ENCODE data around the gene SHISA9. TPM values are rescaled to one million over a fixed set of nuclear protein-coding genes. Genes with fewer than 3 reads are reported as not detected.

The SHISA9 gene
- total RNA-seq, 1 donor from 2014 or later: 96.6 TPM

DNA sequence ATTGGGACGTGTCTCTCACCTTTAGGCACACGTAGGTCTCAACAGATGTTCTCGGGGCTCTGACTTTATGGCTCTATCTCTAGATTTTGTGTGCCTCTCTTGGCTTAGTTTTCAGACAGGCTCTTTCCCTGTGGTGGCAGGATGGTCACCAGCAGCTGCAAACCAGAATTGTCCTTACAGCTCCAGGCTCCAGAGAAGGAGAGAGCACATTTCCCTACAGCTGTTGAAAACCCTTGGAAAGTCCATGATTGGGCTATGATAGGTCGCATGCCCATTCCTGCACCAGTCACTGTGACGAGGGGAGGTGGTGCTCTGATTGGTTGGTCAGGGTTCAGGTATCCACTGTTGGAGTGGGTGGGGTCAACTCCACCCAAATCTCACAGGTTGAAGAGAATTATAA lies 41.5 kb downstream of the SHISA9 start:
- Mint-ChIP-seq H3K27ac (ENCODE audit: unreplicated experiment) (peak overlapping the region; percentile 50), H3K4me3 (ENCODE audit: unreplicated experiment) (no peak overlapping the region), H3K4me1 (ENCODE audit: low read depth, unreplicated experiment) (peaks cover 29% of the 10 kb centered on the region), H3K9me3 (ENCODE audit: unreplicated experiment) (peaks cover 6% of the 10 kb centered on the region), H3K27me3 (ENCODE audit: unreplicated experiment) (peaks cover 3% of the 10 kb centered on the region), H3K36me3 (ENCODE audit: unreplicated experiment) (peaks cover 5% of the 10 kb centered on the region)
- TF ChIP-seq CTCF (IDR thresholded peaks at IDR 0.05; ENCODE audit: partially characterized antibody, unreplicated experiment): no peak
- DNase-seq: no peak

DNA sequence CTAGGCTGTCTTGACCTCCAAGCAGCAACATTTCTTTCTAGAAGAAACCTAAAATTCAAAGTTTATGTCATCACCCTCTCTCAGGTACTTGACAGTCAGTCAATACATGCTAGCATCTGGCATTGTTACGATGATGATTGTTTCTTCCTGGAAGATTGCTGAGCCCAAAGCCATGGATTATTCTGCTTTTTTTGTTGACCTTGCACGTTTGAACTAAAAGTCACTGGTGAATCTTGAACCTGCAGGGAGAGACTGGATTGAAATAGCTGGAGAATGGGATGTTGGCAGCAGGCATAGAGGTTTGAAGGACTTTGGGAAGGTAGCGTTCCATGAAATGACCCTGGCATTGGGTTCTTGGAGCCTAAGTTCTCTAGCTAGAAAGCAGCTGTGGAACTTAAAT lies 42.9 kb downstream of the SHISA9 start:
- TF ChIP-seq CTCF (IDR thresholded peaks at IDR 0.05; ENCODE audit: partially characterized antibody, unreplicated experiment): no peak
- peaks cover 6% of the 10 kb centered on the region for H3K9me3 Mint-ChIP-seq (ENCODE audit: unreplicated experiment)
- DNase-seq: no peak
- no peak overlapping the region for H3K27ac Mint-ChIP-seq (ENCODE audit: unreplicated experiment)
- no peaks in the 10 kb centered on the region for H3K36me3 Mint-ChIP-seq (ENCODE audit: unreplicated experiment)
- H3K4me1 Mint-ChIP-seq (ENCODE audit: low read depth, unreplicated experiment): peaks cover 29% of the 10 kb centered on the region
- no peak overlapping the region for H3K4me3 Mint-ChIP-seq (ENCODE audit: unreplicated experiment)
- no peaks in the 10 kb centered on the region for H3K27me3 Mint-ChIP-seq (ENCODE audit: unreplicated experiment)

DNA sequence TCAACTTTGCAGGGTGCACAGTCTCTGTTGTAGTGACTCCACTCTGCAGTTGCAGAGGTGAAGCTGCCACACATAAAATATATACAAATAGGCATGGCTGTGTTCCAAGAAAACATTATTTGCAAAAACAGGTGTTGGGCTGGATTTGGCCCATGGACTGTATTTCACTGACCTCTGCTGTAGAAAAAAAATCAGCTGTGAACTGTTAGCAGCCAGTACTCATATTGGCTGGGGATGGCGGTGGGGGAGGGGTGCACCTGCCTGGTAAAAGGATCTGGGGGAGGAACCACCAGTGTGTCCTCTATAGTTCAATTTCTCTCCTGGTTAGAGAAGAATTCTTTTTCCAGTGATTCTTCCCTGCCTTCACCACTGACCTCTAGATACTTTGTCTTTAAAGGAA lies 50.0 kb downstream of the SHISA9 start:
- no peak for TF ChIP-seq CTCF (IDR thresholded peaks at IDR 0.05; ENCODE audit: partially characterized antibody, unreplicated experiment)
- peaks cover 25% of the 10 kb centered on the region for H3K4me1 Mint-ChIP-seq (ENCODE audit: low read depth, unreplicated experiment)
- no peaks in the 10 kb centered on the region for H3K27me3 Mint-ChIP-seq (ENCODE audit: unreplicated experiment)
- peak overlapping the region; percentile 15 for H3K27ac Mint-ChIP-seq (ENCODE audit: unreplicated experiment)
- no peaks in the 10 kb centered on the region for H3K36me3 Mint-ChIP-seq (ENCODE audit: unreplicated experiment)
- H3K9me3 Mint-ChIP-seq (ENCODE audit: unreplicated experiment): no peaks in the 10 kb centered on the region
- peak; percentile 30 for DNase-seq
- no peak overlapping the region for H3K4me3 Mint-ChIP-seq (ENCODE audit: unreplicated experiment)

DNA sequence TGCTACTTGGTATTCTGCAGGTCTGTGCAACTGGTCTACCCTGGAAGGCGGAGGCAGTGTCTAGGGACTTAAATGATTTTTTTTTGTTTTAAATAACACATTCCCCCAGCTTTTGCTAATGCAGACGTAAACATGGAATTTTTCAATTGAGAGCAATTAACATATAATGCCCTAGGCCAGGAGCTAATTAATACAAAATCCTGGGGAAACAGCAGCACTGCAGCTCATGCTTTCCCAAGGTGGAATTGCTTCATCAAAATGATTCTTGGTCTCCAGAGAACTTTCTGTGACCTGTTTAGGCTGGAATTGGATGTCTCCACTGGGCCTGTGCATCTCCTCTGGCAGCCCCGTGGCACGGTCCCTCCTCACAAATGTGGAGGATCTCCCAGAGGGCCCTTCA lies 50.6 kb downstream of the SHISA9 start:
- TF ChIP-seq CTCF (IDR thresholded peaks at IDR 0.05; ENCODE audit: partially characterized antibody, unreplicated experiment): no peak
- Mint-ChIP-seq H3K27ac (ENCODE audit: unreplicated experiment) (no peak overlapping the region), H3K4me1 (ENCODE audit: low read depth, unreplicated experiment) (peaks cover 23% of the 10 kb centered on the region), H3K27me3 (ENCODE audit: unreplicated experiment) (no peaks in the 10 kb centered on the region), H3K4me3 (ENCODE audit: unreplicated experiment) (peak overlapping the region; percentile 43), H3K9me3 (ENCODE audit: unreplicated experiment) (no peaks in the 10 kb centered on the region), H3K36me3 (ENCODE audit: unreplicated experiment) (no peaks in the 10 kb centered on the region)
- DNase-seq: no peak

DNA sequence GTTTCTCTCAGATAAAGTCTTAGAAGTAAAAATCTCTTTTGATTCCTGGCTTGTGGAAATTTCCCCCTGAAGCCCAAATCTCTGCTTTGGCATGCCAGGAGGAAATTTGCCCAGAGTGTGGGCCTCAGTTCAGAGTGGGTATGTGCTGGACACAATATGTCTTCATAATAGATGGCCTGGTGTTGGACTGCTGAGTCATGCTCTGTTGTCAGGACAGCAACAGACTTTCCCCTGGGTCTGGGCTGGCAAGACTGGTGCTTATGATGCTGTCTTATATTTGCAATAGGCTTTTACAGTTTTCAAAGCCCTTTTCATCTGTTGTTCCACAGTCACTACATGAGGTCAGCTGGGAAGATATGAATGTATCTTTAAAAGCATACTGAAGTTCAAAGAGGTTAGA lies 57.0 kb downstream of the SHISA9 start:
- H3K27ac Mint-ChIP-seq (ENCODE audit: unreplicated experiment): no peak overlapping the region
- peaks cover 4% of the 10 kb centered on the region for H3K4me1 Mint-ChIP-seq (ENCODE audit: low read depth, unreplicated experiment)
- TF ChIP-seq CTCF (IDR thresholded peaks at IDR 0.05; ENCODE audit: partially characterized antibody, unreplicated experiment): no peak
- H3K27me3 Mint-ChIP-seq (ENCODE audit: unreplicated experiment): no peaks in the 10 kb centered on the region
- H3K36me3 Mint-ChIP-seq (ENCODE audit: unreplicated experiment): peaks cover 9% of the 10 kb centered on the region
- H3K9me3 Mint-ChIP-seq (ENCODE audit: unreplicated experiment): no peaks in the 10 kb centered on the region
- DNase-seq: no peak
- H3K4me3 Mint-ChIP-seq (ENCODE audit: unreplicated experiment): no peak overlapping the region

Measured in glutamatergic neuron (in vitro differentiated cells).